ENCODE measurements around the gene ACACA. TPM values are rescaled to one million over a fixed set of nuclear protein-coding genes. Genes with fewer than 3 reads are reported as not detected.

The ACACA gene
- total and polyA plus RNA-seq, 9 of the 15 experiments (the other 6 are each of a cell fraction or from before 2014, with no cell fraction given): 35.9 to 135 (median 88.4) TPM

DNA sequence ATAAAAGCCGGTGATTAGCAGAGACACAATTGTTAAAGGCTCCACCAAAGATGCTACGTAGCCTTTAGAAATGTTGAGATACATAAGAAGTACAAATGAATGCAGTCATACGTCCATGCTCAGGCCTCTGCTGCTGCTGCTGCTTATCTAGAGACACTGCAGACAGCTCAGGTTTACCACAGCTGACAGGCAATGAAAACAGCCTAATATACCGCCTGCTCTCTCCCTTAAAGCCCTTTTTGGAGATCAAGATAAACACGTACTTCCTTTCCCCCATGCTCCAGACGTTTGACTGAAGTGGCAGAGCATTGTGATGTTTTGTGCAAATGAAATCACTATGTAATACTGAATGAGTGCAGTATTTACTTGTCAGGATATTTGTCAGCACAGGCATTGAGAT, 272.6 kb downstream of the ACACA start (continued):
- TF ChIP-seq, protein P1, sequence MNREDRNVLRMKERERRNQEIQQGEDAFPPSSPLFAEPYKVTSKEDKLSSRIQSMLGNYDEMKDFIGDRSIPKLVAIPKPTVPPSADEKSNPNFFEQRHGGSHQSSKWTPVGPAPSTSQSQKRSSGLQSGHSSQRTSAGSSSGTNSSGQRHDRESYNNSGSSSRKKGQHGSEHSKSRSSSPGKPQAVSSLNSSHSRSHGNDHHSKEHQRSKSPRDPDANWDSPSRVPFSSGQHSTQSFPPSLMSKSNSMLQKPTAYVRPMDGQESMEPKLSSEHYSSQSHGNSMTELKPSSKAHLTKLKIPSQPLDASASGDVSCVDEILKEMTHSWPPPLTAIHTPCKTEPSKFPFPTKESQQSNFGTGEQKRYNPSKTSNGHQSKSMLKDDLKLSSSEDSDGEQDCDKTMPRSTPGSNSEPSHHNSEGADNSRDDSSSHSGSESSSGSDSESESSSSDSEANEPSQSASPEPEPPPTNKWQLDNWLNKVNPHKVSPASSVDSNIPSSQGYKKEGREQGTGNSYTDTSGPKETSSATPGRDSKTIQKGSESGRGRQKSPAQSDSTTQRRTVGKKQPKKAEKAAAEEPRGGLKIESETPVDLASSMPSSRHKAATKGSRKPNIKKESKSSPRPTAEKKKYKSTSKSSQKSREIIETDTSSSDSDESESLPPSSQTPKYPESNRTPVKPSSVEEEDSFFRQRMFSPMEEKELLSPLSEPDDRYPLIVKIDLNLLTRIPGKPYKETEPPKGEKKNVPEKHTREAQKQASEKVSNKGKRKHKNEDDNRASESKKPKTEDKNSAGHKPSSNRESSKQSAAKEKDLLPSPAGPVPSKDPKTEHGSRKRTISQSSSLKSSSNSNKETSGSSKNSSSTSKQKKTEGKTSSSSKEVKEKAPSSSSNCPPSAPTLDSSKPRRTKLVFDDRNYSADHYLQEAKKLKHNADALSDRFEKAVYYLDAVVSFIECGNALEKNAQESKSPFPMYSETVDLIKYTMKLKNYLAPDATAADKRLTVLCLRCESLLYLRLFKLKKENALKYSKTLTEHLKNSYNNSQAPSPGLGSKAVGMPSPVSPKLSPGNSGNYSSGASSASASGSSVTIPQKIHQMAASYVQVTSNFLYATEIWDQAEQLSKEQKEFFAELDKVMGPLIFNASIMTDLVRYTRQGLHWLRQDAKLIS (CRISPR knock-in tag; IDR thresholded peaks at IDR 0.05): no peak
- TF ChIP-seq ZC3H8 (IDR thresholded peaks at IDR 0.05) (no peak), HNRNPK (IDR thresholded peaks at IDR 0.05; ENCODE audit: low read depth, low read length, poor library complexity, severe bottlenecking) (no peak), KAT8 (IDR thresholded peaks at IDR 0.05; ENCODE audit: low read depth) (no peak), FOSL1 (tag; conservative IDR thresholded peaks at IDR 0.05) (no peak), ERF (CRISPR knock-in tag; IDR thresholded peaks at IDR 0.05) (no peak), RERE (CRISPR knock-in tag; IDR thresholded peaks at IDR 0.05; ENCODE audit: borderline replicate concordance) (no peak), RFX1 (IDR thresholded peaks at IDR 0.05) (no peak), CCNT2 (IDR thresholded peaks at IDR 0.05; ENCODE audit: borderline replicate concordance, extremely low read depth, insufficient read length, low read depth, low read length) (no peak), NCOA6 (IDR thresholded peaks at IDR 0.05) (no peak), HDGF (IDR thresholded peaks at IDR 0.05) (no peak), CXXC5 (CRISPR knock-in tag; IDR thresholded peaks at IDR 0.05) (peak; percentile 37; the same call in 1 of the 2 replicates), HOXB6 (CRISPR knock-in tag; IDR thresholded peaks at IDR 0.05; ENCODE audit: borderline replicate concordance) (no peak), C11orf30 (IDR thresholded peaks at IDR 0.05; ENCODE audit: low read depth) (no peak), ETV1 (tag; conservative IDR thresholded peaks at IDR 0.05; ENCODE audit: low read depth) (peak; percentile 55; the same call in 1 of the 2 replicates), THRAP3 (IDR thresholded peaks at IDR 0.05; ENCODE audit: borderline replicate concordance) (no peak), RCOR1 (IDR thresholded peaks at IDR 0.05; ENCODE audit: borderline replicate concordance in 1 of 2, low read depth in 2 of 2, low read length in 2 of 2) (peak in 1 of 2 experiments; percentile 52; a peak in 1 of 4 replicates), CBFA2T3 (IDR thresholded peaks at IDR 0.05) (peak; percentile 57)
- TF ChIP-seq, protein P2, sequence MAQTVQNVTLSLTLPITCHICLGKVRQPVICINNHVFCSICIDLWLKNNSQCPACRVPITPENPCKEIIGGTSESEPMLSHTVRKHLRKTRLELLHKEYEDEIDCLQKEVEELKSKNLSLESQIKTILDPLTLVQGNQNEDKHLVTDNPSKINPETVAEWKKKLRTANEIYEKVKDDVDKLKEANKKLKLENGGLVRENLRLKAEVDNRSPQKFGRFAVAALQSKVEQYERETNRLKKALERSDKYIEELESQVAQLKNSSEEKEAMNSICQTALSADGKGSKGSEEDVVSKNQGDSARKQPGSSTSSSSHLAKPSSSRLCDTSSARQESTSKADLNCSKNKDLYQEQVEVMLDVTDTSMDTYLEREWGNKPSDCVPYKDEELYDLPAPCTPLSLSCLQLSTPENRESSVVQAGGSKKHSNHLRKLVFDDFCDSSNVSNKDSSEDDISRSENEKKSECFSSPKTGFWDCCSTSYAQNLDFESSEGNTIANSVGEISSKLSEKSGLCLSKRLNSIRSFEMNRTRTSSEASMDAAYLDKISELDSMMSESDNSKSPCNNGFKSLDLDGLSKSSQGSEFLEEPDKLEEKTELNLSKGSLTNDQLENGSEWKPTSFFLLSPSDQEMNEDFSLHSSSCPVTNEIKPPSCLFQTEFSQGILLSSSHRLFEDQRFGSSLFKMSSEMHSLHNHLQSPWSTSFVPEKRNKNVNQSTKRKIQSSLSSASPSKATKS (CRISPR knock-in tag; IDR thresholded peaks at IDR 0.05): no peak

Measured in K562 (cell line).